HT1080 (cell line): Measurements from ENCODE around the gene MPIG6B. TPM values are rescaled to one million over a fixed set of nuclear protein-coding genes. Genes with fewer than 3 reads are reported as not detected.
A peak's percentile ranks its signal among the peaks of the same experiment; 100 is the strongest.

ENCODE experiments used
- DNase-seq: peaks from one replicate; pipeline ENCODE4 v3.0.0-alpha.2; 2015; ENCODE audit warnings: low read depth
- total RNA-seq: library from RNA; depleted of rRNA; stranded (reverse); fragments of >200 nt; shearing (Covaris generic); gene quantifications from 2 replicates; pipeline ENCODE4 v1.2.3, GENCODE V29; 2014

The MPIG6B gene
- total RNA-seq, 1 experiment from 2014 or later: not detected

DNA sequence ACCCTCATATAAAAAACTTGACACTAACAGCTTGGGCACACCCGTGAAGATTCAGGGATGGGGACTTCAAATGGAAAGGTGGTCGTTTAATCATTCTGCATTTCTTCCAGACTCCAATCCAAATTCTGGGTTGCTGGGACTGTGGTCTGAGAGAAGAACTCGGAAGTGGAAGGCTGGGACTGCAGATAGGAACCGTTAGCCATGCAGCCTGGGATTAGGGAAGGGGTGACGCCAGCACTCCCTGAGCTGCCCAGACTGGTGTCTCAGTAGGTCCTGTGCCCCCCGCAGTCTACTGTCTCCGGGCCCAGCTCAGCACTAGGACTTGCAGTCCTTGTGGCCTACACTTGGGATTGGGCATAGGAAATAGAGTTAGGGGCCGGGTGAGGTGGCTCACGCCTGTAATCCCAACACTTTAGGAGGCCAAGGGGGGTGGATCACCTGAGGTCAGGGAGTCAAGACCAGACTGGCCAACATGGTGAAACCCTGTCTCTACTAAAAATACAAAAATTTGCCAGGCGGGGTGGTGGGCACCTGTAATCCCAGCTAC lies 13.7 kb downstream of the MPIG6B start:
- DNase-seq: no peak

DNA sequence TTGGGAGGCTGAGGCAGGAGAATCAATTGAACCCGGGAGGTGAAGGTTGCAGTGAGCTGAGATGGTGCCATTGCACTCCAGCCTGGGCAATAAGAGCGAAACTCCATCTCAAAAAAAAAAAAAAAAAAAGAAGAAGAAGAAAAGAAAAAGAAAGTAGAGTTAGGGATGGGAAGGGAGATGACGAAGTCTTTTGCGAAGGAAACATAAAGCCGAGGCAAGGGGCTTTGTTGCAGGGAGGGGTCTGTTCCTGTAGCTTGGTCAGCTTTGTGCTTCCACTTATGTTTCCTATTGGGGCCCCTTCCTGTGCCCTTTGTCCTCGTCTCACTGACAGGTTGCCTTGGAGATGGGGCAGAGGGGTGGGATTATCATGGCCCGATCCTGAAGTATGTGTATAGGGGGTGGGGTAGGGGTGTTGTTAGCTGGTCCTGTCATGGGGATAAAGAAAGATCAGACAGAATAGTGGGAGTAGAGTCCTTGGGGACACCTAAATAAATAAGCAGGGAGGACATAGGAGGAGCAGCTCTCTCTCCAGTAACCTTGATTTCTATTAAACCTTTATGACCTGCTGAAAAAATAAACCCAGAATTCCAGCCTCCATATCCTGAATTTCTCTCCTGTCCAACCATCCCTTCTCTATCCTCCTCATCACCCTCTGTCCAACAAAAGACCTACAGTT lies 14.3 kb downstream of the MPIG6B start:
- DNase-seq: peak; percentile 42

DNA sequence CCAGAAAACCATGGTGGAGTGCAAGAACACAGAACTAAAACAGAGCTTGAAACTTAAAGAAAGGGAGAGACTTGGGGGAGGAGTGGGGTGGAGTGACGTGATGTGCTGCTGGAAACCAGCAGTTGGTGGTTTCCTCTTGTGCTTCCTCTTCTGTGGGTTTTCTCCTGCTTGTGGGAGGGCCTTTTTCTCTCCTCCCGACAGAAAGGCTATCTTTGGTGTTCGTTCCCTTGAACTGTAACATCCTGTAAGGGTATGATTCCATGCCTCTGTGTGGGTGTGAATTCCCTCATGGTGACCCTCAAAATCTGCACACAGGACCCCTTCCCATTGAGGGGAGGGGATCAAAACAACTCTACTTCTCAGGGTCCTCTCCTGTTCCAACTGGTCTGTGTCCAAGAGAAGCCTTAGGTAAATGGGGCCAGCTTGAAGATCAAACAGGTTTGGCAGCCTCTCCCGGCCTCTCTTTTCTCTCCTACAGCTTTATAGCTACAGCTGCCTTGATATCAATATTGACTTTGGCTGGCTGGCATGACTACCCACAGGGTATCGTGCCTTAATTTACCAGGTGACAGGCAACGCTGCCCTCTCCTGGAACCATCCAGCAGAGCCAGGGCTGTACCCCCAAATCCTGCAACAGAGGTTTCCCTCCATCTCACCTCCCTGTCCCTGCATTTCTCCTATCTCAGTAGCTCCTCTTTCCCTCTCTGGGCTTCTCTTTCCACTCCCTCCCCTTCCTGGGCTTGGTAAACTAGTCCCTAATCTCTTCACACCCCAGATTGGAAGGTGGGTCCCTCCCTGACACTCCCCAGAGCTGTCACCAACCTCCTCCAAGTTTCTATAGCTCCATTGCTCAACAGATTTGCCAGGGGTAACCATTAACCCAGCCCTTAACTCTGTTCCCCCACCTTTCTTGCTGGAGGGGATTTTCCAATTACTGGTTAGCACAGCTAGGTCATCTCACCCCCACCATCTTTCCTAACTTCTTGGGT lies 15.1 kb downstream of the MPIG6B start:
- peak; percentile 94 for DNase-seq

DNA sequence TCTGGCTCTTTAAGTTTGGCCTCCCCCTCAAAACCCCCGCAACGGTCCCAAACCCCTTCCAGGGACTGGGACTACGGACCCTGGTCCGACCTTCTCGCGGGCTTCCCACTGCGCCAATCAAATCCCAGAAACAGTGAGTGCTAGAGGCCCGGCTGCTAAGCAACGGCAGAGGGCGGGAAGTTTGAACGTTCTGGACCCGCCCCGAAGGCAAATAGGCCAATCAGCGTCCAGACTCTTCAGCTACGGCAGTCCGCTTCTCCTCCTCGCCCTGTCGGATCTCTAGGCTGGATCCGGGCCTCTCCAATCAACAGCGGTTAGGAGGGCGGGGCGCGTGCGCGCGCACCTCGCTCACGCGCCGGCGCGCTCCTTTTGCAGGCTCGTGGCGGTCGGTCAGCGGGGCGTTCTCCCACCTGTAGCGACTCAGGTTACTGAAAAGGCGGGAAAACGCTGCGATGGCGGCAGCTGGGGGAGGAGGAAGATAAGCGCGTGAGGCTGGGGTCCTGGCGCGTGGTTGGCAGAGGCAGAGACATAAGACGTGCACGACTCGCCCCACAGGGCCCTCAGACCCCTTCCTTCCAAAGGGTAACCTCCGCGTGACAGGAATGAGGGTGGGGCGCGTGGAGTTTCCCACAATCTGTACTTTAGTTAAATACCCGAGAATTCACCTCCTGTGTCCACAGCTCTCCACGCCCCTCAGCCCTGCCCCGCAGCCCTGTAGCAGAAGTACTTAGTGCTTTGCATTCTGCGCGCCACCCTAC lies 16.6 kb downstream of the MPIG6B start, which contains the start of gene MSH5:
TSS of gene MSH5 (plus strand) at position 367 of the 758 bp plus-strand sequence. CDS start 462 bp downstream, outside the sequence.
- peak; percentile 100 for DNase-seq

DNA sequence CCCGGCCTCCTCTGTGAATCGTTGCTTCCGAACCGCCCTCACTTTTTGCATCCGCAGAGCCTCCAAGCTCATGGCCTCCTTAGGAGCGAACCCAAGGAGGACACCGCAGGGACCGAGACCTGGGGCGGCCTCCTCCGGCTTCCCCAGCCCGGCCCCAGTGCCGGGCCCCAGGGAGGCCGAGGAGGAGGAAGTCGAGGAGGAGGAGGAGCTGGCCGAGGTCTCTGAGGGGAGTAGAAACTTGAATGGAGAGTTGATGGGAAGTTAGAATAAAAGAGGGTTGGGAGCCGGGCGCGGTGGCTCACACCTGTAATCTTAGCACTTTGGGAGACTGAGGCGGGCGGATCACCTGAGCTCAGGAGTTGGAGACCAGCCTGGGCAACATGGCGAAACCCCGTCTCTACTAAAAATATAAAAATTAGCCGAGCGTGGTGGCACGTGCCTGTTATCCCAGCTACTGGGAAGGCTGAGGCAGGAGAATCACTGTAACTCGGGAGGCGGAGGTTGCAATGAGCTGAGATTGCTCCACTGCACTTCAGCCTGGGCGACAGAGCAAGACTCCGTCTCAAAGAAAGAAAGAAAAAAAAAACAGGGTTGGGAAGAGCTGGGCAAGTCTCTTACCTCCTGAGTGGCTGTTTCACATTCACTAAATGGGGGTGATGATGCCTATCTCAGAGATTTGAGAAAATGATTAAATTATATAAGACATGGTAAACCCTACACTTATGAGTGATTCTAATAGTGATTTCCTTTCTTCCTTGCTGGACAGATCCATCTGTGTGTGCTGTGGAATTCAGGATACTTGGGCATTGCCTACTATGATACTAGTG lies 17.4 kb downstream of the MPIG6B start:
- DNase-seq: peak; percentile 10

DNA sequence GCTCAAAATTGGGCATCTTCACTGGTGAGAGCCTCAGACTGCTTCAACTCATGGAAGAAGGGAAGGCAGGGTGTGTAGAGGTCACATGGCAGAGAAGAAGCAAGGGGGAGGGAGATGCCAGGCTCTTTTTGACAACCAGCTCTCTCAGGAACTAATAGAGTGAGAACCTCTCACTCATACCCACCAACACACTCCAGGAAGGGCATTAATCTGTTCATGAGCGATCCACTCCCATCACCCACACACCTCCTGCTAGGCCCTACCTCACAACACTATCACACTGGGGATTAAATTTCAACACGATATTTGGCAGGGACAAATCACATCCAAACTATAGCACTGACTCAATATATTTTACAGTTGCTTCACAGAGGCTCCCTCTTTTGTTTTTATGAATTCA lies 18.6 kb downstream of the MPIG6B start:
- DNase-seq: no peak

DNA sequence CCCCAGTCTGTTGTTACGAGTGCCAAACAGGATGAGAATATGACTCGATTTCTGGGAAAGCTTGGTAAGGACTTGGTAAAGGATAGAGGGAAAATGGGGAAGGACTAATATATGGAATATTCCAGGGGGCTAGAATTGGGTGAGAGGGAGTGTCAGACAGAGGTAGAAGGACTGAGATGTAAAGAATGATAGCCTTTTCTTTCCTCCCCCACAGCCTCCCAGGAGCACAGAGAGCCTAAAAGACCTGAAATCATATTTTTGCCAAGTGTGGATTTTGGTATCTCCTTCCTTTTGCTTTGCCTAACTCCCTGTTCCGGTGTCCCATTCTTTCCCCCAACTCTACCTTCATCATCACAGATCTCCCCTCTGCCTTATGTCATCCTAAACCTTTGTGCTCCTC lies 19.7 kb downstream of the MPIG6B start:
- DNase-seq: no peak

DNA sequence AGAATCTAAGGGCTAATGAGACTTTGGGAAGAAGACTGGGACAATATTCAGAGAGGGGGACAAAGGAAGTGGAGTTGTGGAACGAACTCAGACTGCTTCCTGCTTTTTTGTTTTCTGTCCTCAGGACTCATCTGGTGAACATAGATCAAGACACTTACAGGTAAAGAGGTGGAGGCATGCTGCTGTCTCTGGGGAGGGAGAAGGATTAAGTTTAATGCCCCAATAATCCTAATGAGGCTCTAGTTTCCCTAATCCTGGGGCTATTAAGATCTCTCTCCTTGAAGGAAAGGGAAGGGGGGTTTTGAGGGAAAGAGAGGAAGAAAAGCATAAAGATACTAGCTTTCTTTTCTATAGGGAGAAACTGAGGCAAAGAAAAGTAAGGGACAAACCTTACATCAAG lies 21.2 kb downstream of the MPIG6B start:
- DNase-seq: no peak

DNA sequence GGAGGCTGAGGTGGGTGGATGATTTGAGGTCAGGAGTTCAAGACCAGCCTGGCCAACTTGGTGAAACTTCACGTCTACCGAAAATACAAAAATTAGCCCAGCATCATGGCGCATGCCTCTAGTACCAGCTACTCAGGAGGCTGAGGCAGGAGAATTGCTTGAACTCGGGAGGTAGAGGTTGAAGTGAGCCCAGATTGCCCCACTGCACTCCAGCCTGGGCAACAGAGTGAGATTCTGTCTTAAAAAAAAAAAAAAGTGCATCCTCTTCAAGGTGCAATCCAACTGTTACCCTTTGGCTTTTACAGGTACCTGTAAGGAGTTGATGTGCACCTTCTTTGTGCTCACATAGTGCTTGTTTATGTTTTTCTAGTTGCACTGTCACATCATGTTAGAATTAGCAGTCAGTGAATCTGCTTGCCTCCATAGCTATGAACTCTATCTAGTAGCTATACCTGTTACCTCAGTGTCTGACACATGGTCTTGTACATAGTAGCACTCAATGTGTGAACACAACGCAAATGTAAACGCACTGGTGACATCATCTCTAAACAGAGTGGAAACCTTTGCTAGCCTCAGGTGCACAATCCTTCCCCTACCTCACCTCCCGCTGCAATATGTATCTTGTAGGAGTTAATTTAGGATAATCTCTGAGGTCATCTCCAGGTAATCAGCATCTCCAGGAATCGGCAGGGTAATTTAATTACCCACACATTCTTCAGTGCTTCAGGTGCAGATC lies 26.3 kb downstream of the MPIG6B start:
- no peak for DNase-seq

DNA sequence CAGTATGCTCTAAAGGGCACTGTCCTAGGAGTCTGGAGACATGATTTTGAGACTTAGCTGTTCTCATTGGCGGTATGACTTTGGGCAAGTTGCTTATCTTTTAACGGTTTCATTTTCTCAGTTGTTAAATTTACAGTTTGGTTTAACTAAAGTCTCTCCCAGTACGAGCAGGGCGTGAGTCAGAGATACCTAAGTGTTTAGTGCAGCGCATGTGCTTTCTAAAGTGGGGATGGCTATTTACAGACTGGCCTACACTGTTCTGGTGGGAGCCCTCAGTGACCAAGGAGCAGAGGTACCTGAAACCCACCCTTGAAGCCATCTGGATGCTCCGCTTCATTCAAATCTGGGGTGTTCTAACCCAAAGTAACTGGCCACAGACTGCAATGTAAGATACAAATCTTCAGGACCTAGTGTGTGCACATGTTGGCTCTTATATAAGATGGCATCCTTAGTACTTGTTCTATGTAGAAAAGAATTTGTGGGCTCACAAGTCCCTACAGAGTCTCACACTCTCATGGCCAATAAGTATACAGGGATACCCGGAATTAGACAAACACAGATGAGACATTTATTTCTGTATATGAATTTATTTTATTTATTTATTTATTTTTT lies 27.3 kb downstream of the MPIG6B start:
- DNase-seq: peak; percentile 56

DNA sequence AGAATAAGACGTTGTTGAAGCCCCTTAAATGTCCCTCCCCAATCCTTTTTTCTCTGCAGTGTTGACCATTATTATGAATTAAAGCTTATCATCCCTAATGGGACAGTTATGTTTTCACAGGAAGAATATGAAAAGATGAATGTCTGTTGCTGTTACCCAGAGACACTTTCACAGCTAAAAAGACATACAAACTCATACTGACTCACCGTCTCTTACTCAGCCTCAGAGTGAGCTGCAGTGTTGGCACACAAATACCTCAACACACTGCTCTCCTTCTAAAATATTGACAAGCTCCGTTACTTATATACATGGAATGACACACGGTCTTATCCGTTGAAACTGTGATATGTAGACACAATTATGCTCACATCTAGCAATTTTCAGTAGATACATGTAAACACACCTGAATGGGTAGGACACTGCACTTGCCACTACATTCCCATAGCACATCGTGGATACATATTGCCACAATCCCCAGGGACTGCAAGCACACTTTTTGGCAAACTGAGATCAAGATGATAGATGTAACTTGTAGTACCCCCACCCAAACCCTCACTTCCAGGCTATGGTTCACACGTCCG lies 29.7 kb downstream of the MPIG6B start:
- DNase-seq: peak; percentile 89

DNA sequence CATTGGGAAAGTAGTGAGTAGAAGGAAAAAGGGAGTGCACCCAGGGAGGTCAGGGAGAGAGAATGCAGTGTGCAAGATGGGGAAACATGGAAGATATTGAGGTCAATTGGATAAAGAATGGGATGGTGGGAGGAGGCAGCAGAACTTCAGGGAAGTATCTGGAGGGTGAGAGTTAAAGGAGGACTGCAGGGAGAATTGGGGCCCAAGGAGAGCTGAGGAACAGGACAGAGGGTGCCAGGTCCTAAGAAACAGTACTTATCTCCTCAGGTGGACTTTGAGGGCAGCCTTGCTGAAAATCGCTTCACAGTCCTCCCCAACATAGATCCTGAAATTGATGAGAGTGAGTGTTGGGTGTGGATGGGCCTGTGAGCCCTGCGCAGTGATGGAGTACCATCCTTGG lies 35.1 kb downstream of the MPIG6B start:
- no peak for DNase-seq

DNA sequence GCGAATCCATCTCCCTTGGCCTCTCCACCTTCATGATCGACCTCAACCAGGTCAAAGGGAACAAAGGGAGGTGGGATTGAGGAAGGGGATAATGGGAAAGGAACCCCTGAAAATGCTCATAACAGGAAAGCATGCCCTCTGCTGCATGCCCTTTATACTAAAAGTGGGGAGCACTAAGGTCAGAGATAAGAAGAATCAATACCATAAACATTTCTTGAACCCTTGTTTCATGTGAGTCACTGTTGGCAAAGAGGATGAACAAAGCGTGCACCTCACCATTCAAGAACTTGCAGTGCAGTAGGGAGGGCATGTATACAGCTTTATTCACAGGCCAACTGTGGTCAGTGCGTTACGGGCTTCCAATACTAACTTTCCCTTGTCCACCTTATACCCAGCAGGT lies 37.6 kb downstream of the MPIG6B start:
- no peak for DNase-seq

DNA sequence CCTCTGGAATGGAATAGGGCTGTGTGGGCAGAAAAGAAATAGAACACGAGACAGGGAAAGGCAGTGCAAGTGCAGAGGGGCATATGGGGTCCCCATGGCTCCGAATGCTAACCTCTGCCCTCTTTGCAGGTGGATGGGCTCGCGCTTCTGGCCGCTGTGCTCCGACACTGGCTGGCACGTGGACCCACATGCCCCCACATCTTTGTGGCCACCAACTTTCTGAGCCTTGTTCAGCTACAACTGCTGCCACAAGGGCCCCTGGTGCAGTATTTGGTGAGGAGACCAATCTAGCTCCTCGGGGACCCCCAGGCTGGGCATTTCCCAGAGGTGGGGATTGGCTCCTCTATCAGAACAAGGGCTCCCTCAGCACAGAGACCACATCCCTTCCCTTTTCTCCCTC lies 38.2 kb downstream of the MPIG6B start:
- DNase-seq: no peak

DNA sequence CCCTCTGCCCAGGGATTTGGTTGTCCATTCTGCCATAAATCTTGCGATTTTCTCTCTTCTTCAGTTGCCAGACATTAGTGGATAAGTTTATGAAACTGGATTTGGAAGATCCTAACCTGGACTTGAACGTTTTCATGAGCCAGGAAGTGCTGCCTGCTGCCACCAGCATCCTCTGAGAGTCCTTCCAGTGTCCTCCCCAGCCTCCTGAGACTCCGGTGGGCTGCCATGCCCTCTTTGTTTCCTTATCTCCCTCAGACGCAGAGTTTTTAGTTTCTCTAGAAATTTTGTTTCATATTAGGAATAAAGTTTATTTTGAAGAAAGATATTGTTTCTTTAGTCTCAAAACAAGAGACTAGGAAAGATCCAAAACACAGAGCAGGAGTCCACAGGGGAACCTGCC lies 39.2 kb downstream of the MPIG6B start, which contains the start of gene SAPCD1:
TSS of gene SAPCD1 (plus strand) at position 301 of the 400 bp plus-strand sequence. CDS start 399 bp downstream, outside the sequence.
- no peak for DNase-seq

DNA sequence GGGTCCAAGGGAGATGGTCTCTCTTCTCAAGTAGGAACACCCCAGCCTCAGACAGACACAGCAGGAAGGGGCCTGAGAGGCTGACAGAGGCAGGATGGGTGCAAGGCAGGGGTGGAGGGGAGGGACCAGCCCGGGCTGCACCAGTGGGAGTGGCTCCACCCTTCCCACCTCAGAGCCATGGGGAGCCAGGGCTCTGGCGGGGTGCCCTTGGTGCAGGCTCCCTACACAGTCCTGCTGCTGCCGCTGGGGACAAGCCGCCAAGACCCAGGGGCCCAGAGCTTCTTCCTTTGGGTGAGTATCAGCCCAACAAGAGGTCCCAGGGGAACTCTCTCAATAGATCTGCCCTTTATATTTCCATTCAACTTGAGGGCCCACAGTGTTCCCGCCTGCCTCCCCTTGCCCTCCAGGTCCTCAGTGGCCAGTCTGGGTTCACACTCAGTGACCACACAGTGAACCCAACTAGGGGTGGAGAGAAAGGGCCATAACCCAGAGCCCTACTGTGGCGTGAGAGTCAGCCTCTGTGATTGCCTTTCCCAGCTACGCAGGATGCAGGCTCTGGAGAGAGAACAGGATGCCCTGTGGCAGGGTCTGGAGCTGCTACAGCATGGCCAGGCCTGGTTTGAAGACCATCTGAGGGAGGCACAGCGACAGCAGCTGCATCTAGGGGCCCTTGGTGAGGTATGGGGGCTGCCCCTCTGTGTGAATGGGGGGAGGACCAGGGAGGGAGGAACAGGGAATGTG lies 39.9 kb downstream of the MPIG6B start:
- no peak for DNase-seq

DNA sequence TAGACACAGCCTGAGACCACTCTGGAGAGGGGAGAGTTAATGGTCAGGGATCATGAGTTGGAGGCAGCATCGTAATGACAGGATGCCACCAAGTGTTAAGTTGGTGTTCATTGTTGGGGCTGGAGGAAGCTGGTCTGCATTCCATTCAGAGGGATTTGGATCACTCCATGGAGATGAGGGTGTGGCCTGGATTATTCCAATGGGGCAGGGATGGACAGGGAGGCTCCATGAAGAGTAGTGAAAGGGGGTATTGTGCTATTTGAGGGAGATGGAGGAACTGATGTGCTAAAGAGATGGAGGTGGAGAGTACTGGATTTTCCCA lies 40.4 kb downstream of the MPIG6B start:
- DNase-seq: peak; percentile 68

DNA sequence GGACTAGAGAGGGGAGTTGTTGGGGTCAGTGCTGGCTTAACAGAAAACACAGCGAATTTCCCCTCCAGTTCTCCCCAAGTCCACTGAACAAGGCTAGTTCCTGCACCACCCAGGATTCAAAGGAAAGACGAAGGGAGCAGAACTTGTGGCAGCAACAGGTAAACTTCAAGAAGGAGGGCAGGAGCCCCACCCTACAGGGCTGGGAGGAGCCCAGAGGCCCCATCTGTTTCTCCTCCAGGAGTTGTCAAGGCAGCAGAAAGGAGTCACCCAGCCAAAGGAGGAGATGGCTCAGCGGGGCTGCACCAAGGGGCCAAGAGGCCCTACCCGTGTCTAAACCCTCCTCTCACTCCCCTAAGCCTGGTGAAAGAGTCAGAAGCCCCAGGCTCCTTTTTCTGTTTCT lies 41.0 kb downstream of the MPIG6B start:
- DNase-seq: no peak
